Hematopoietic multipotent progenitor cell treated with erythropoietin and hydrocortisone succinate and interleukin-3 and kit ligand, for 8 days (in vitro differentiated cells): ENCODE data around the gene STAT1.
A peak's percentile ranks its signal among the peaks of the same experiment; 100 is the strongest.

ENCODE experiments used
- DNase-seq: peaks from one replicate; pipeline ENCODE4 v3.0.0-alpha.2; 2015

The STAT1 gene

DNA sequence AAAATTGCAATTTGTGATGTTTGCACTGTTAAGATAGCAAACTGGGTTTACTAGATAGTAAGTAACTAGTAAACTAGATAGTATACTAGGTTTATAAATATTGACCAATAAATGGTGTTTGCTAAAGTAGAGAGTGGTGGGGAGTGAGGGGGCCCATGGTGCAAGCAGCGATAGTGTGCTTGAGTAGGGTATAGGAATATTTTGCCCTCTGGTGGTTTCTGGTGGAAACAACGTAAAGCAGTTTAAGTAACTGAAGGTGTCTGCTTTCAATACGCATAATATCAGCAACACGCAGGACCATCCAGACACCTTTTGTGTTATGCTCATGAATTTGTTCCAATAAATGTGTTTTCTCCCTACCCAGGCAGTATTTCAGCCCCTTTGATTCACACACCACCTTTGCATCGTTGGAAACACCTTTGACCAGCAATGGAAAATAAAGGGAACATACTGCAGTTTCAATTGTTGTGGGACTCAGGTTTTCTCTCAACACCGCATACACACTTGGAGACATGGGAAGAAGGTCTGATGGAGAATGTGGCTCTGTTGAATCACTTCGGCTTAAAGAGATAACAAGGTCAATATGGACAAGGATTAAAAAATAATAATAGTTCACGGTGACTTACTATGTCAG is 16.7 kb upstream of the STAT1 start:
- DNase-seq: peak; percentile 71

DNA sequence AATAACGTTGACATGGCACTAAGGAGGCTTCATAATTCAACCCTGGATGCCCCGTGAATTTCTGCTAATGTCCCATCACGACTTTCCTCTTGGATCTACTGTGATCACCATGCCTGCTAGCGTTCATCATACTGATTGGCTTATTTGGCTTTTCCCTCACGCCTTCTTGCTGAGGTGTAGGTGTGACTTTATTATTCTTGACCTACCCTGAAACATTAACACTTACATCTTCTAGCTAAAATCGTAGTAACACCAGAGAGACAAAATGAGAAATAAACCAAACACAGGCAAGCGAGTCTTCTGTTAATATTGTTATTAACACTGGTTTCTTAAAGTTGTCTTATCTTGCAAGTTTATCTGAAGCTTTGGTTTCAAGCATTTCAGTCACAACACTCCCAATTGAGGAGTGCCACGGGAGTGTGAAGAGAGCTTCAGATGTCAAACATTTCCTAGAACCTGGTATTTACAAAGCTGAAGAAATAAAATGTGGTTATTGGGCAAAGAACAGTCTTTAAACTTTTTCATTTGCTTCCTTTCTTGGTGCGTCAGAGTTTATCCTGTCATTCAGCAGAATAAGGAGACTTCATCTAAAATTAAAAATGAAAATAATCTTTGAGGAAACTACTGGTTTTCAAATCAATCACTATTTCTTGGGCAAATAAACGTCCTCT is 15.4 kb upstream of the STAT1 start:
- DNase-seq: no peak

DNA sequence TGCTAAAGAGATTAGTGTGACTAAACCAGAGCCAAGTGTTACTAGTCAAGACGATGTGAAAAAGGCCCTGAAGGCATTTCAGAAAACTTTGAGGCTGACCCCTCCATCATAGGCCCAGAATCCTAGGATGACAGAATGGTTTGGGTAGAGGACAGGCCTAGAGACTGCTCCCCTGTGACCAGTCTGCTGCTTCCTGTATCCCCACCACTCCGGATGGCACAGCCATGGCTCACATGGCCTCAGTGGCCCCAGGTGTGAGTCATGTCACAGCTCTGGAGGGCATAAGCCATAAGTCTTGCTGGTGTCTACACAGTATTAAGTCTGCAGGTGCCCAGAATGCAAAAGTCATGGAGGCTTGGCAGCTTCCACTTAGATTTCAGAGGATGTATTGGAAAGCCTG is 12.4 kb upstream of the STAT1 start:
- no peak for DNase-seq

DNA sequence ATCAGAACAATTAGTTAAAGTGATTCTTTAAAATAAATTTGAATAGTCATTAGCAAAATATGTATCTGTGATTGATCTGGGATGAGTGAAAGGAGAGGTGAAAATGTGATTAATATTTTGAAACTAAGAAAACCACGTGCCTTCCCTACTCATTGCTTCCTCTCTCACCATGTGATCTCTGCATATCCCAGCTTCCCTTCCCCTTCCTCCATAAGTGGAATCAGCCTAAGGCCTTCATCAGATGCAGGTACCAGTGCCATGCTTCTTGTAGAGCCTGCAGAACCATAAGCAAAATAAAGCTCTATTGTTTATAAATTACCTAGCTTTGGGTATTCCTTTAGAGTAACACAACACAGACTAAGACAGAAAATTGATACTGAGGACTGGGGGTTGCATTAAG is 11.2 kb upstream of the STAT1 start:
- DNase-seq: no peak

DNA sequence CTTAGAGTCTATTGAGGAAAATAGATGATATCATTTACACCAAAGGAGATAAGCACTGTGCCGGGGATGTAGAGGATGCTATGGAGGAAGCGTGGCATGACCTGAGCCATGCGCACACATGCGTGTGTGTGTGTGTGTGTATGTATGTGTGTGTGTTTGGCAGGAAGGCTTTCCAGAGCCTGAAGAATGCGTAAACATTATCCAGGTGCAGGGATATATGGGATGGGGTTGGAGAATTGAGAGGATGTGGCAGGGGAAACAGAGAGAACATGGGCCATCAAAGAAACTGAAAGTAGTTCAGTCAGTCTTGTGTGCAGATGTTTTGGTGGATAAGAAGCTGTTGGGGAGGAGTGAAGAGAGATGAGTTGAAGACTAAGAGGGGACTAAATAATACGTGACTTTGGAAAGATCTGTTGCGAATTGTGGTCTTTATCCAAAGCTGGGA is 9.3 kb upstream of the STAT1 start:
- DNase-seq: peak; percentile 84

DNA sequence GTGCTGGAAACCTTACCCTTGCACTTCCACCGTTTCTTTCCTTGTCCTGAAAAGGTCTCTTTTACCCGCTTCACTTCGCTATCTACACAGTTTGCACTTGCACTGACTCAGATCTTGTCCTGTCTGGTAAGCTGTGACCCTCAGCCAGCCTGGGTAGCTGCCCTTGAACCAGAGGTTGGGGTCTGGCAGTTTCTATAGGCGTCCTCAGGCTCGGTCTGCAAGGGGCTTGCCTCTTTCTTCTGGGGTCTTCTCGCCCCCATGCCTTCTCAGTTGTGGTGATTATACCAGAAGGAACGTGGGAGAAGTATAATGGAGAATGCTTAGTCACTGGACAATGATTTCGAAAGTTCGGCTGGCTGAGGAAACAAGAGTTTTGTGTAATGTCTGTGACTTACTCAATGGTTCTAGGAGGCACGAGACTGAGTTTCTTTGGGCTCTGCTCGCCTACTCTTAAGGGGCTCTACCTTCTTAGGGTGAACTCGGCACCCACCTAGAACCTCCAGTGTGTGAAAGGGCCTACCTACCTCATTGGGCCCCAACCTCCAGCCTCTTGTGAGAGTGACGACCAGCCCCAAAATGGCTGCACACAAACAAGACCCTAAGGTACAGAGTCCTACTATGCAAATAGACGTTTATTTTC is 6.9 kb upstream of the STAT1 start:
- peak; percentile 67 for DNase-seq

DNA sequence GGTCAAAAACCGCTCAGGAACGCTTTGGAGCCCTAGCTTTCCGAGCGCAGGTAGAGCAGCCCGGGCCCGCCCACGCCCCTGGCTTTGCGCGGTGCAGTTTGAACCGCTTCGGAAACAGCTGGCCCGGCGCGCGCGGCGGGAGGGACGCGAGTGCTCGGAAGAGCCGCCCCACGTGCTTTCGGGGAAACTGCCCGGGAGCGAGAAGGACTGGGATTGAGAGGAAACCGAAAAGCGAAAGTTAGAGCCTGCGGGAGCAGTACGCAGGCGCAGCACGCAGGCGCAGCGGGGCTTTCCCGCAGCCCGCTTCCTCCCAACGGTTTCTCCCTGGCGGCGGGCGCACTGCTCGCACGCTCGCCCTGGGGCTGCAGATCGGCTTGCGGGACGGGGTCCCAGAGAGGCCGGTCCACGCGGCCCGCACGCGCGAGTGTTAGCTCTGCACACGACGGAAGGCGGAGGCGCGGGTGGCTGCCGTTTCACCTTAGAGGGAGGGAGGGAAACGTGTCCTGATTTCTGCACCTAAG is 6.3 kb upstream of the STAT1 start:
- DNase-seq: peak; percentile 95

DNA sequence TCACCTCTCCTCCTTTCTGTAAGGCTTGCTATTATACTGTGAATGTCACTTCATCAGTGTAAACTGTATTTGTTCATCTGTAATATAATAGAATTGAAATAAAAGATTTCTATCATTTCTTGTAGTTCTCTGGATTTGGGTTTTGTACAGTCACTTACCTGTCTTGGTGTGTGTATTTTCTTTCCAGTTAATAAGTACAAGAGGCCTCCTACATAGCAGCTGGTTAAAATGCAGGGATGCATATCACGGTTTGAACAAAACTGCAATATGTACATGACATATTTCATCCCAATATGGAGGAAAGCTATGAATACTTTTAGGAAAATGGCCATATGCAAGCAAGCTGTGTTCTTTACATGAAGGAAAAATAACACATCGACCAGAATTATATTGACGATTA is 5.4 kb upstream of the STAT1 start:
- no peak for DNase-seq

DNA sequence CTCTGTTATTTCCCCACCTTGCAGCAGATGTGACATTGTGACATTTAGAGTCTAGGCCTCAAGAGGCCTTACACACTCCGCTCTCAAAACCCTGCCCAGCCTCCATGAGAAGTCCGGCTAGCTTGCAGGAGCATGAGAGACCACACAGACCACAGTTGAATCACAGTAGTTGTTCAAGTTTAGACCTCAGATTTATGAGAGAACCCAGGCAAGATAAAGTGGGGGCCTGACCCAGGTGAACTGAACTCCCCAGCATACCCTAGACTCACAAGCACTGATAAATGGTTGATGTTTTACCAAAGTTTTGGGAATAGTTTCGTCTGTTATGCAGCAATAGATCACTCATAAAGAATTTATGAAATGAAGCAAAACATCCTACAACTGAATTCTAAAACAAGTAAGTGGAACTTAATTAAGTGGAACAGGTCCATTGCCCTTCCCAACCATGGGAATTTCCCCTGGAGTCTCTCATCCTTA is 4.7 kb upstream of the STAT1 start:
- DNase-seq: no peak

DNA sequence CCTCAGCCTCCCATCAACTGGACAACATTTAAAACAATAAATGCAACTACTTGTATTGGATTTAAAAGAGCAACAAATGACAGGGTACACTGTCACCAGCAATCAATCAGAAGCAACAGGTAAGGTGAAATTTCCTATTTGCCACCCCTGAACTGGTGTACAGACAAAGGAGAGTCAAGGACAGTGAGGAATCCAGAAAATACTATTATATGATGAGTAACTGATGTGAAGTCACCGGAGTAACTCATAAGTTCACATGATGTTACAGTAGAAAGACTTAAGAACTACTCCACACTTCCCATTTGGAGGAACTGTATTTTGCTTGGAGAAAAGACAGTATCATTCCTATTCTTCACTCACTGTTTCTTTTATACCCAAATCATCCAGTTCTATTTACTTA is 4.1 kb upstream of the STAT1 start:
- DNase-seq: no peak

DNA sequence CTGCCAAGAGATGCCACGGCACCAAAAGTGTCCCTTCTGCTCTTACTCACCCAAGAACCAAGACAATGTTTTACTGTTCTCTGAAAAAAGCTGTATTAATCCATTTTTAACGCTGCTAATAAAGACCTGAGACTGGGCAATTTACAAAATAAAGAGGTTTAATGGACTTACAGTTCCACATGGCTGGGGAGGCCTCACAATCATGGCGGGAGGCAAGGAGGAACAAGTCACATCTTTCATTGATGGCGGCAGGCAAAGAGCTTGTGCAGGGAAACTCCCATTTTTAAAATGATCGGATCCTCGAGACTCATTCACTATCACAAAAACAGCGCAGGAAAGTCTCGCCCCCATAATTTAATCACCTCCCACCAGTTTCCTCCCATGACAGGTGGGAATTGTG is 1.9 kb upstream of the STAT1 start:
- DNase-seq: no peak

DNA sequence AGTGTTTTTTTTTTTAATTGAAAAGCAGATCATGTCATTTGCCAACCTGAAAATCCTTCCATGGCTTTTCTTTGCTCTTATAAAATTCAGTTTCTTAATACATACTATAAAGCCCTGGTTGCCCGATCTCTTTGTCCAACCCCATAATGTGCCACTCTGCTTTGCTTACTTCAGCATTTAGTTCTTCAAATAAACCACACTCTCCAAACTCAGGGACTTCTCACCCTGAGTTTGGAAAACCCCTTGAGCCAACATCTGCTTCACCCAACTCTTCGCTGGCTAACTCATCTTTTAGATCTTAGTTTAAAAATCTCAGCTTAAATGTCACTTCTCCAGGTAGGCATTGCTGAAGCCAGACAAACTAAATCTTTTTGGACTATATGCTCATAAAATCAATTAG is 1.3 kb upstream of the STAT1 start:
- DNase-seq: no peak

DNA sequence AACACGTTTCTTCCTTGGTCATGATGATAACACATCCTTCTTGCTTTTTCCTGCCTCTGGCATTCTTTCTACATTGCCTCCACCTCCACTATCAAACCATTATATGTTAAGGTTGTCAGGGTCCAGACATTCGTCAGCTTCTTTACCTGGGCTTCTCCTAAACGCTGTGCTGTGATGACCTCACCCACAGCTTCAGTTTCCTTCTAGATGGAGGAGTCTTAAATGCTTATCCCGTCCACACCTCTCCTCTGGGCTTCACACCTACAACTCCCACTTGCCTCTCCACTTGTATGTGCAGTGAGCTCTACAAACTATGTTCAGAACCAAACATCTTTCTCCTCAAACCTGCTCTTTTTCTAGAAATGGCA is 666 bp upstream of the STAT1 start:
- DNase-seq: no peak

DNA sequence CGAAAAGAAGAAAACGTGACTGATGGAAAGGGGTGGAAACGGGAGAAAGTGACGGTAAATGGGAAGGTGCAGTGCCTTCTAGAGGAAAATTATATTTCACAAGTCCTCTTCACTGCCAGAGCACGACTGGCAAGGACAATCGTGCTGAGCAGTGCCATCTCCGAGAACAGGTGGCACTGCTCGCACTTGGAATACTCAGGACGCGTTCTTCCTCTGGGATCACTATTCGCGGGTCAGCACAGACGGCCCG is 364 bp downstream of the STAT1 start:
- peak; percentile 38 for DNase-seq

DNA sequence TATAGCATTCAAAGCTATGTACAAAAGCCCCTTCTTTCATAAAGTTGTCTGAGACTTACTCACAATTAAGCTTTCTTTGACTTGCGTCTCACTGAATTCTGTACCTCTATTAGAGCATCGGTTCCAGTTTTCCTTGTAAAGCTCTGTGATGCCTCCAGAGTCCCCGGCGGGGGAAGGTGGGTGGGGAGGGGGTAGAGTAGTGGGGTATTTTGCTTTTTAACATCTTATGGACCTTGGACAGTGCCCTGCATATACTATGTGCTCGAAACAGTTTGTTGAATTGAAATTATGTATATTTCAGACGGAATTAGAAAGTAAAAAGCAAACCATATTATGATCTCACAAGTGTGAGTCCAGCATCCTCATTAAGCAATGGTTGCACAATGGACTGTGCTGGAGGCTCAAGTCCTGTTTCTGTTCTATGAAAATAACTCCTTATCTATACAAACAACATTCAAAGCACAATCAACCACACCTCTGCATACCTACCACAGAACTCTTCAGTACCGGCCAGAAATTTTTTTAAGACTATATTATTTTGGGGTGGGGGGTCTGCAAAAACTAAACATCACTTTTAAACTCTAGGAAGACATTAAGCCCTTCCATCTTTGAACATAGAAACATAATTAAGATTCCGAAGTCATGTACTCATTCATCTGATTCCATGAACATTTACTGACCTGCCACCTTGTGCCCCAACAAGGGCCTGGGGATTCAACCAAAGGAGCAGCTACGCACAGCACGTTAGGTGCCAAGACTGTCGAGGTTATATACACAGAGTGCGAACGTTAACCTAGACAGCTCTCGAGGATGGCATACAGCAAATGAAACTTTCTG is 908 bp downstream of the STAT1 start:
- peak; percentile 29 for DNase-seq

DNA sequence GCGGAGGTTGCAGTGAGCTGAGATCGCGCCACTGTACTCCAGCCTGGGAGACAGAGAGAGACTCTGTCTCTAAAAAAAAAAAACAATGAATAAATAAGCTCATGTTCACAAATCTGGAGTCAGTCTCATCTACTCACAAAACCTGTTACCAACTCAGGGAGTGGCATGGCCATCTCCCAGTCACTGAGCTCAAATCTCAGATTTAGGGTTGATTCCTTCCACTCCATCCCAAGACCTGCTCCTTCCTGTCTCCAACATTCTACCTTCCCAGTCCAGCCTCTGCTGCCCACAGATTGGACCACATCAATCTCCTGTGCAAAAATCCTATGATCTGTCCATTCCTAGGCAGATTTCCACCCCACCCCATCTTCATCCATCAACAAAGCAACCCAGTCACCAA is 1.6 kb downstream of the STAT1 start:
- no peak for DNase-seq

DNA sequence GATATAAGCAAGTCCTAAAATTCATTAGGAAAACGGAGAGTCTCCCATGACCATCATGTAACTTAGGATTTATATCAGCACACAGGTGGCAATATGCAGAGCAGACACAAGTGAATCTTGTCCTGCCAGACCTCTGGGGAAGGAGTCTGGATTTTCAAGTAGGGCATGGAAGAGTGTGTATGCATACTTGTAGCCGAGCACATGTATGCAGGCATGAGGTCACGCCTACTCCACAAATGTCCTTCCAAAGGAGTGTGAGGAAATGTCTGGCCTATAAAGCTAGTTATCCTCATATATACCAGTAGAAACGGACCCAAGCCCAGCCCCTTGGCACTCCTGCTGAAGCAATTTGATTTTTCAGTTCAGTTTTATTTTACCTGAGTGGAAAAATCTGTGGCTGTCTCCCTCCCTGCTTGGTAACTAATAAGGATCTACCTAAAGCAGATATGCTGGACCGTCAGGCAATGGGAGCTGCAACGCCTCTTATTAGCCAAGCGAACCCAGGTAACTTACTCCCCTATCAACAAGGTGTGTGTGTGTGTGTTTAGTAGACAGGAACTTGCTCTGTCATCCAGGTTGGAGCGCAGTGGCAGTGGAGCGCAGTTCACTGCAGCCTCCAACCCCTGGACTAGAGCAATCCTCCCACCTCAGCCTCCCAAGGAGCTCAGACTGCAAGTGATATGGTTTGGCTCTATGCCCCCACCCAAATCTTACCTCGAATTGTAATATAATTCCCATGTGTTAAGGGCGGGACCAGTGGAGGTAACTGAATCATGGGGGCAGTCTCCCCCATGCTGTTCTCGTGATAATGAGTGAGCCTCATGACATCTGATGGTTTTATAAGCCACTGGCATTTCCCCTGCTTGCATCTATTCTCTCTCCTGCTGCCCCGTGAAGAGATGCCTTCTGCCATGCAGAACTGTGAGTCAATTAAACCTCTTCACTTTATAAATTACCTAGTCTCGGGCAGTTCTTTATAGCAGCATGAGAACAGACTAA is 2.8 kb downstream of the STAT1 start:
- DNase-seq: peak; percentile 17

DNA sequence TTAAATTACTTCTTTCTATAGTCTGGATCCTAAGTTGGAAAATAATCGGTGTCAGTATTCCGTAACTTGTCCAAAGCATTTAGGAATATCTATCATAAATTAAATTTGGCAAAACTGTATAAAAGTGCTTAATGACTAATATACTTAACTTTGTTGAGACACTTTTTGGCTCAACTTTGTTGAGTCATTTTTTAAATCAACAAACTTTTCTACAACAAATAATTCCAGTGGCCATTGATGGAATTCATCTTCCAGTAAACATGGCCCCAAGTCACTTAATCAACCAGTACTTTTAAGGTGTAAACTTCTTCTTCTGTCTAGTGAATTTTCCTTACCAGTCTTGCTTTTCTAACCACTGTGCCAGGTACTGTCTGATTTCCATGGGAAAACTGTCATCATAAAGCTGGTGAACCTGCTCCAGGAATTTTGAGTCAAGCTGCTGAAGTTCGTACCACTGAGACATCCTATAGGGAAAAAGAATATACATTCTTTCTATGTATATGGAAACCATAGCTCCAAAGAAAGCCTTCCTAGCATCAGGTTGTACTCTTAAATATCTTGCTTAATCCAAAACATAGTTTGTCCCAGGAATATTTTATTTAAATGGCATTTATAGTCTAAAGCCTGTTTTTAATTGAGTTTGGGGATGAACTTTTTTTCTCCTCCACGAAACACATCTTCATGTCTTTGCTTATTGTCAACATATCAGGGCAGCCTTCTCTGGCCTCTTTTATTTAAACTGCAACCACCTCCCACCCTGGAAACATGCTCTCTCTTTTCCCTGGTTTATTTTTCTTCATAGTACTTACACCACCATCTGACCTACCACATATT is 4.2 kb downstream of the STAT1 start:
- DNase-seq: no peak

DNA sequence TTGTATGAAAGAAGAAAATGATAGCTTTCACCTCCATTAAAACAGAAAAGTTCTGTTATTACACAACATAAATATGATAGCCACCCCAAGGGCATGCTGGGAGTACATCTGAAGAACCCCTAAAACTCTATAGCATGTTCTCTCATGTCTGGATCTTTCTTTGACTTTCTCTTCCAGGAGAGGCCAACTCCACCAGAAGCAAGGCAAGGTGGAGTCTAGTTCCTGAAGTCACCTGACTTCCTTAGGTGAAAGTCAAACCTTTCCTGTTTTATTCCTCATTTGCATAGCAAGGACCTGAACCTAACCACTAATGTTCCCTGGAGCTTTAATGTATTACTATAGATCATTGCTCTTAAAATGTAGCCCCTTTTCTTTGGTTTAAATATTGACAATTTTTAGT is 5.7 kb downstream of the STAT1 start:
- no peak for DNase-seq

DNA sequence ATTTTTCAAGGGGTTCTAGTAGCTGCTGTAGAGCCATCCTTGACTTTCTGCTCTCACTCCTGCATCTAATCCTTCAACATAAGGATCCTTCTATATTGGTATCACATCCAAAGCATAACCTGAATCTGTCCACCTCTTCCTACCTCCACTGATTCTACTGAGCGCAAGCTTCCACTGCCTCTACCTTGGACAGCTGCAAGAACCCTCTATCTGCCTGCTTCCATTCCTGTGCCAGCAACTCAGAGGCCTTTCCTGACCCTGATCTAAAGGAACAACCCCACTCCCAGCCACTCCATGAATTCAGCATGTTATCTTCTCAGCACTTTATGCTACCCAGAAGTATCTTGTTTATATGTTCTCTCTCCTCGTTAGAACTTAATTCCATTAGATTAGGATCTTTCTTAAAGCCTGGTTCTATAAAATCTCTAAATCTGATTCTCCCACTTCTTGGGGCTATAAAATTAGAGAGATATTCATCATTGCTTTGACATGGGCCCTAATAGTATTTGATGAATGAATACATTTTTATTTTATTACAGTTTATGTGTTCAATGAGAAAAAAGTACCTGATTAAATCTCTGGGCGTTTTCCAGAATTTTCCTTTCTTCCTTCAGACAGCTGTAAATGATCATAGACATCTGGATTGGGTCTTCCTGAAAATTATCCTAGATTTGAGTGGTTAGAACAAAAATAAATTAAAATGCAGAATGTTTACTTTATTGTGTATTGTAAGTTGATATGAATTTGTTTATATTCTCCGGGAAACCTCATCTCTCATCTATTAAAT is 6.8 kb downstream of the STAT1 start:
- DNase-seq: no peak

DNA sequence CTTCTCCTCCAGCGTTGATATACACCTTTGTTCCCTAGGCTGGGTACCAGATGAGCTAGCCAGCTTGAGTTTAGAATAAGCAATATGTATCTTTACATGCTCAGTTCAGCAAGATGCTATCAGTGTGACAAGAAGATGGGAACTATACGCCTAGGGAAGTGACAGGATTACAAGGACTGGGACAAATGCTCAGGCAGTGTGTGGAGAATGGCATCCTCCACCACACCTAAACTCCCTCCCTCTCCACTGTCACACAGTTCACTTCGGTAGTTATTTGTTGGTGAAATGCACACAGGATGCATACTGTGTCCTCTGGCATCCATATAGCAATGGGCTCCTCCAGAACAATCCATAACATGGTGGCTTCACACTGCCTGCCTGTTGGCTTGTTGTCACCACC is 7.7 kb downstream of the STAT1 start:
- no peak for DNase-seq
